ENCODE data around the gene PSD2. TPM values are rescaled to one million over a fixed set of nuclear protein-coding genes. Genes with fewer than 3 reads are reported as not detected.

Gene PSD2
- total RNA-seq (ENCODE audit: insufficient read depth, low replicate concordance), result 0.24 TPM

DNA sequence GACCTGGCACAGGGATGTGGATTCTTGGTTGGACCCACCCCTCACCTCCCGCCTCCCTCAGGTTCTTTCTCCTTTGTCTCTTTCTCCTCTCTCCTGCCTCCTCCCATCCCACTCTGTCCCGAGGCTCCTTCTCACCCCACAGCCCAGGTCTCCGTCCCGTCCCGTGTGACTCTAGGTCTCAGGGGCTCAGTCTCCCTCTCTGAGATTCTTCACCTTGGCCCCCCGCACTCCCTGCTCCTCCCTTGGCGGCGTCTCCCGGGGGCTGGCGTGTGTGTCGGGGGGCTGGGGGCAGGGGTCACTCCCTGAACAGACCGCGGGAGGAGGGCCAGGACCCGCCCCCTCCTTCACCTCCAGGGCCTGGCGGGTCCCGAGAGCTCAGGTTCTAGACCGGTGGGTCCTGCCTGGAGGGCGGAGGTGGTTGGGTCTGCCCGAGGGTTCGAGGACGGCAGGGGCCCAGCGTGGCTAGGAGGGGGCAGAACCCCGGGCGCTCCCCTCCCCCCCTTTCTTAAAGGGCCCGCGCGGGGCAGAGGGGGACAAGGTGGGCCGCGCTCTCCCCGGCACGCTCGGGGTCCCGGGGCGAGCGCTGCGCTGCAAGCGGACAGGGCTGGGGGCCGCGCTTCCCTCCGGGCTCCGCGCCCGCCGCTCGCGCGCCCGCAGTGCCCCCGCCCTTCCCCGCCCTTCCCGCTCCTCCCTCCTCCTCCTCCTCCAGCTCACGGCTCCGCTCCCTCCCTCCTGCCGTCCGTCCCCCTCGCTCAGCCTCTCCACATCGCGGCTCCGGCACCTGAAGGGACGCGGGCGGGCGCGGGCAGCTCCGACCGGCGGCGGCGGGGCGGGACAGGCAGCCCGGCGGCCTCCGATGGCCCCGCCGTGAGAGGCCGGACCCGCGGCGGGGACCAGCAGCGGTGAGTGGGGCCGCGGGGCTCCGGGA, at the start of gene PSD2:
Gene PSD2 (plus strand): TSS at position 735 of the 928 bp plus-strand sequence. CDS start 13,633 bp downstream, outside the sequence.
- peak; percentile 36 for DNase-seq (ENCODE audit: low spot score)

DNA sequence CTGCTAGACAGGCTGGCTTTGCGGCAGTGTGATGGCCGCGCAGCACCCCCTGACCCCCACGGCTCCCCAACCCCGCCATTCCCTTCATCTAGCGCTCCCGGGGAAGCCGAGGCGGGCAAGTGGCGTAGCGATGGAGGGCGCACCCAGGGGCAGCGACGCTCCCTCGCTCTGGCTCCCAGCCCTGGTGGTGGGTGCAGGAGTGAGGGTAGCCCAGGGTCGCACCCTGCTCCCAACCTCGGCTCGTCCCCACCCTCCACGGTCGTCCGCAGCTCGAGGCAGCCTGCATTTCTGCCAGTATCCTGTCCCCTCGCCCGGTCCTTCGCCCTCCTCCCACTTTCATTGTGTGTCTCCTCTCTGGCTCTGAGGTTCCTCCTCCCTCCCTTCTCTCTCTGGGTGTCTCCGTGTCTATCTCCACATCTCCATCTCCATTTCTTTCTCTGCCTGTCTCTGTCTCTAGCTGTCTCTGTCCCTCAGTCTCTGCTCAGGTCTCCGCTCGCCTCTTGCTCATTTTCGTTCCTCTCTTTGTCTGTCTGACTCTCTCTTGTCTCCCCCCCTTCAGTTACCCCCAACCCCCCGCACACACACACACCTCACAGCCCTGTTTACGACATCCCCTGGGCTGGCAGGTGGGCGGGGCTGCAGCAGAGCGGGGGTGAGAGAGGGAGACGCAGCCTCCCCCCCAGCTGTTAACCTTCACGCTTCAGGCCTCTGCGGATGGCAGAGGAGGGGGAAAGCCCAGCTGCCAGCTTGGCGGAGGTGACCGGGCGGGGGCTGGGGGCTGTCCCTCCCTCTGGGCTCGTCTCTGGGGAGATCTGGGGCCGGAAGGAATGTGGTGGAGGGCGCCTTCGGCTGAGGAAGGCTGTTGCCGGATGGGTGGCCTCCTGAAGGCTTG, 48.7 kb upstream of the PSD2 start:
- DNase-seq (ENCODE audit: low spot score), result peak; percentile 45

DNA sequence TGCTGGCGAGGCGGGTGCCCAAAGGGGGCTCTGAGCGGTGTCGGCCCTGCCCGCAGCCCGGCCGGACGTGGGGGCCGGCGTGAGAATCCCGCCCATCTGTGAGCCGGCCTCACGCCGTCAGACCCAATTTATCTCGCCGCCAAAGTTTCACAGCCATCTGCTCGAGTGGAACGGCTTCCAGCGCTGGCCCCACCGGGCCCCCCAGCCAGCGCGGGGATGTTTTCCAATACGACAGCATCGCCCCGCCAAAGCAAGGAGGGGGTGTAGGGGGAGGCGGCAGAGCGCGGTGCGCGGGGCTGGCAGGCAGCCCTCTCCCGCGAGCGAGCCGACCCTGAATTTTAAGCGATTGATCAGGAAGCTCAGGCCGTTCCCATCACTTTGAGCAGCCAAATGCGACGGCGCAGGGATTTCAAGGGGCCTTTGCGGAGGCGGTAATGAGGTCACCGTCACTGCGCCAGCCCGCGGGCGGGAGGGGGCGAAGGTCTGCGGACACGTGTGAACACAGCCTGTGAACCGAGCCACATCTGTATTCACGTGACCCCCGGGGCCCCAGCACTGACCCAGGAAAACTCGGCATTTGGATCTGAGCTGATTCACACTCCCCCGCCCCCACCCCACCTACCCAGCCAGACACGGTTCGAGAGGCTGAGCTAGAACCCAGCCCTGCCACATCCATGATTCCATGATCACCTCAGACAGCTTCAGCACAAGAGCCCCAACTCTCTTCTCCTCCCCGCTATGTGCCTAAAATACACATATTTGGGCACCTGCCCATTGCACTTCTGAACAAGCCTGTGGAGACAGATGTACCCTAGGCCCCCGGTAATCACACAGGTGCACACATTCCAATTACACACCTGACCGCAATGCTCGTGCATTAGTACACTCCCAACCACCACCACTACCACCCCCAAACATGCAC, 47.8 kb upstream of the PSD2 start:
- DNase-seq (ENCODE audit: low spot score), result peak; percentile 50

DNA sequence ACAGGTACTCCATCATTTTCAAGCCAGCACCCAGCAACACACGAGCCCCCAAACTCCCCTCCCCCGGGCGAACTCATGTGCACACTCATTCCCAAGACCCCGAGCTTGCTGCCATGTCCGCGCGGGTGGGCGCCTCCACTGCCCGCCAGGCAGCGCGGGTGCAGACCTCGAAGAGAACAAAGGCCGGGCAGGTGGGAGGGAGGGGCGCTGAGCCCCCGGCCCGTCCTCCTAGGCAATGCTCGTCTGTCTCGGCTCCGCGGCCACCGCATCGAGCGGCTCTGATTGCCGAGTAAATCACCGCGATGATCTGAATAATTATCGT, 47.1 kb upstream of the PSD2 start:
- DNase-seq (ENCODE audit: low spot score), result no peak

DNA sequence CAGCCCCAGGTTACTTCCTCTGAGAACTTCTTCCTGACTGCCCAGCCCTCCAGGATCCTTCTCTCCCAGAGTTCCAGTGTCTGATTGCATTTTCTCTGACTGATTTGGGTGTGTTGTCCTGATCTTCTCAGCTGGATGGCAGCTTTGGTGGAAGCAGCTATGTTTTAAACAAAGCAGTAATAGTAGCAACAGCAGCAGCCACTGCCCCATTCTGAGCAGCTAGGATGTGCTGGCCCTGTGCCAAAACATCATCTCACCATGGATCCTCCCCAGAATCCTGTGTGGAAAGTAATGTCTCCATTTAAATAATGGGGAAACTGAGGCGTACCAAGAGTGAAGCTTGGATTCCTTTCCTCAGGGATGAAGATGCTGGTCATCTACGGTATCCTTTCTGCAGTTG, 46.4 kb upstream of the PSD2 start:
- no peak for DNase-seq (ENCODE audit: low spot score)

DNA sequence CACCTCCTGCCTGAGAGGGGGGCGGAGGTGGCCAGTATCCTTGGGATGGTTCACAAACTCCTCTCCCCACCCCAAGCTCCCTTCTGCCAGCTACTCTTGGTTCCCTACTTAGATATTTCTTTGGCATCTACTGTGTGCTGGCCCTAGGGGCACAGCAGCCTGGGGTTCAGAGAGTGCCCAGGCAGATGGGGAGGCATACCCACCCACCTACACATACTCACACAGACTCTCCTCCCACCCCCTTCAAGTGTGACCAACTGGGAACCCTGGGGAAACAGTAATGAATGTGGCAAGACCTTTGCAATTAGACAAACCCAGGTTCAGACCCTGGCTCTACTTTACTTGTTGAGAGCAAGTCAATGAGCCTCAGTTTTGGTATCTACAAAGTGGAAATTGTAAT, 44.4 kb upstream of the PSD2 start:
- DNase-seq (ENCODE audit: low spot score), result no peak

DNA sequence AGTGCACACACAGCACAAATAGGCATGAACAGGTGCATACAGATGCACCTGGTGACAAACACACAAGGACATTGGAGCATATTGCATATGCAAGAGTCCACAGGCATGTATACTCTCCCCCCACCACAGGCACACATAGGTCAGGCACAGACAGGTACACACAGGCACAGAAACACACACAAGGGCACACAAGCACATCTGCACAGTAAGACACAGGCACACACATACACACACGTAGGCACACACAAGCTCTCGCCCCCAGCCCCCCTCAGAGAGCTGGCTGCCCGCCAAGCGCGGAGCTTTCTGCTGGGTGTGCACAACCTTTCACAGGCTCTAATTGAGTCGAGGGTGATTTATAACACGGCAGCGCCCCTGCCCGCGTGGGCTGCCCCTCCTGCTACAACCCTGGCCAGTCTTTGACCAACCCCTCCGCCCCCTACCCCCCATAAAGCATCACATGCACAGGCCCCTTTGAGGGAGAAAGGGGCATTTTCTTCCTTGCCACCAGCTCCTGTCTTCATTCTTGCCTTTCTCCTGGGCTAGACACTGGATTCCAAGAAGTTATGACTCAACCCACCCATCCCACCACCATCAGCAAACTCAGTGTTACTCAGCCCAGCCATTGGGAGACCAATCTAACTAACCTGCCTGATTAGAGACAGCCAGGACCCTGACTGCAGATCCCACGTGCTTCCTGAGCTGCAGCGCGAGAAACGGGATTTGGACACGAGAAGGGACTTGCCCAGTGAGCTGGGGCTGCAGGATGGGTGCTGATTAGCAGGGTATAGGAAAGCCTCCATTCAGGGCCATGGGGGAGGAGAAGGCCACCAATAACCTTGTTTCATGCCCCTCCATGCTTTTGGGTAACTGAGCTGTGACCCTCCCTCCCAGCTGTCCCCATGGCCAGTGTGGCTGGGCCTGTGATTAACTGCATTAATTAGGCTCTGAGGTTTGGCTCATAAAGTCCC, 42.8 kb upstream of the PSD2 start:
- no peak for DNase-seq (ENCODE audit: low spot score)

DNA sequence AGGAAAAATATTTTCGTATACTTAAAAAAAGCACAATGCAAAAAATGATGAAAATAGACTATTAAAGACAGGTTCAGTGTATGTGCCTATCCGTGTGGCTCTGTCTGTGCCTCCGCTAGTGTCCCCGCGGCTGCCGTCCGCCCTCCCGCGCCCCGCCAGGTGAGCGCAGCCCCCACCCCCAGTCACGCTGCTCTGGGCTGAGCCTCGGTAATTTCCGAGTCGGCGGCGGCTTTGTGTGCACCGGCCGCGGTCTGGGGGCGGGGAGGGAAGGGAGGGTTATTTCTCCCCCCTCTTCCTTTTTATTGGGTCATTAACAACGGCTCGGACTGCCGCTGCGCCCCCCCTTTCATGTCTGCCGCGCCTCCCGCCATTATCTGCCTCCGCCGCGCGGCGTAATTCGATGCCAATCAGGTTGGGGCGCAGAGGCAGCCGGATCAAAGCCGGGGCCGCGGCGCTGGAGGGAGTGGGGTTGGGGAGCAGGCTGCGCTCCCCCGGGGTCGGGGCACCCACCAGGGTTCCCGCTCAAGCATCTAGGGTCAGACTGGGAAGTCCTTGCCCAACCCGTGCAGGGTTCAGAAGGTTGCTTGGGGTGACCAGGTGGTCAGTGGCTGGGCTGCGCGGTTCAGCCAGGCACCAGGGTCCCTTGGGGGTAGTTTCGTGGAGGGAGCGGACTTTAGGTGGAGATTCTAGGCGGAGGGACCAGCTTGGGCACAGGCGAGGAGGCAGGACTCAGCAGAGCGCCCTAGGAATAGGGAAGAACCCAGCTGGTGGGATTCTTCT, 39.5 kb upstream of the PSD2 start:
- no peak for DNase-seq (ENCODE audit: low spot score)

DNA sequence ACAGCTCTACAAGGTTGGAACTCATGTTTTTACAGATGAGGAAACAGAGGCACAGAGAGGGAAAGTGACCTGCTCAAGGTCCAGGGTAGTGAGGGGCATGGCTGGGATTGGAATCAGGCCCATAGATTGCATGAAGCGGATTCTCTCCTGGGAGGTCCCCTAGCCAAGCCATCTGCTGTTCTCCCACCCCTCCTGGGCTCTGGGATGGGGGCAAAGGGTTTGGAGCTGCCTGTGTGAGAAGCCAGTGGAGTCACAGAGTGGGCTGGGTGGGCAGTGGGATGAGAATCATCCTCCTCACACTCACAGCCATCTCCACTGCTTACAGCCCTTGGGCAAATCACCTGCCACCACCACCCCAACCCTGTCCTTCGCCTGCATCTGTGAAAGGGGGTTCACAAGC, 38.6 kb upstream of the PSD2 start:
- no peak for DNase-seq (ENCODE audit: low spot score)

DNA sequence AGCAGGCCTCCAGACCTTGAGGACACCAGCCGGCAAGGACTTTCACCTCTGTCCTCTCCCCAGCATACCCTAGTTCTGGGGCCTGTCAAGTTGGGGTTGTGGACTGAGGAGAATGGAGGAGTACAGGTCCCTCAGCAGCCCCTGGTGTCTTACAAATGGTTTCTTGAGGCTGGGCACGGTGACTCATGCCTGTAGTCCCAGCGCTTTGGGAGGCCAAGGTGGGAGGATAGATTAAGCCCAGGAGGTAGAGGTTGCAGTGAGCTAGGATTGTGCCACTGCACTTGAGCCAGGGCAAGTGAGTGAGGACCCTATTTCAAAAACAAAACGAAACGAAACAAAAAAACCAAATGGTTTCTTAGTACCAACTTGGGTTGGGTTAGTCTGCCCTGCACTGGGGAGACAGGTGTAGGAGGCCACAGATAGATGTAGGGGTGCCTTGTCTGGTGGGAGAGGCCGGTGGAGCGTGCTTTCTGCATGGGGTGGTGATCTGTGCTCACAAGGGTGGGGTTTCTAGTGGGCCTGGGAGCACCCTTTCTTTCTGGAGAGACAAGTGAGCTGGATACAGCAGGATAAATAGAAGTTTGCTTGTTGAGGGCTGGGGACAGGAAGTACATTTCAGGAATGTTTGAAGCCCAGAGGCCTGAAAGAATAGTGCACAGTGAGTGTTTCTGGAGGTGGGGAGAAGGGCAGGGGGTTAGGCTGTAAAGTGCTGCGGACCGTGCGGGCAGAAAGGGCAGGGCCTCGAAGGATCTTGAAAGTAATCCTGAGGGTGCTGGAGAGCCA, 37.7 kb upstream of the PSD2 start:
- DNase-seq (ENCODE audit: low spot score), result no peak

DNA sequence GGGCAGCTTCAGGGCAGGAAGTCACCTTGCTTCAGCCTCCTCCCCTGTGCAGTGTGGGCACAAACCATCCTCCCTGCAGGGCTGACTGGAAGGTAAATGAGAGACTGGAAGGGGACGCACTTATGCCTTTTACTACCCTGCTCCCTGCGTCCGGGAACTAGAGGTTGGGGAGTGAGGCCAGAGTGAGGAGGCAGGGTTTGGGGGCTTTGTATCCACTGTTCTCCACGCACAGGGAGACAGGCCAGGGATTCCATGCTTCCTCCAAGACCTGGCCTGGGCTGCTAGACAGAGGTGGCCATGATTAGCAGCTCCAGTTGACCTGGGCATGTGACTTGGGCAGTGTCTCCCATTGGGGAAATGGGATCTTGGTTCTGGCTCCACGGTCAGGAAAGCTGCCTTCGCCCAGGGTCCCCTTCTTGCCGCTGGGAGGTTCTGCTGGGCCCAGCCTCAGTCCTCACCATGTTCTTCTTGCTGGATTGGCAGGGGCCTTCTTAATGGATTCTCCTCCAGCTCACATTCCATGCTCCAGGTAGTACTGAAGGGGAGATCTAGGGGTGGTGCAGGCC, 37.0 kb upstream of the PSD2 start:
- DNase-seq (ENCODE audit: low spot score), result no peak

DNA sequence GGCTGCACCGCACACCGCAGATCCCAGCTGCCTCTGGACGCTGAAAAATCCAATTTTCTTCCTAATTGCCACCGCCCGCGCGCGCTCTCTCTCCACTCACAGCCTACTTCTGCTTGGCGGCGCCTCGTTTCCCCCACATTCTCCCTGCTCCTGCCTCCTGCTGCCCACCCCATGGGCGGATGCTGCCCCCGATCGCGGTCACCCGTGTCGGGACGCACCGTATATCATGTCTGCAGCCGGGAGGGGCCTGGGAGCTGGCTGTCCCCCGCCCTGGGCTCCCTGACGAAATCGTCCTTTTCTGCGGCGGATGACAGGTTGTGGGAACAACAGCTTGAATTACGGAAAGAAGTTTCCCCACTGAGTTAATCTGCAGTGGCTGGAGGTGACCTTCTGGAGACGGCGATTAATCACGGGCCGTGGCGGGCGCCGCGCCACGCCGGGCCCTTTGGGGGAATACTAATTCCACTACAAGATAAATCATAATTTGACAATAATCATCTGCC, 36.3 kb upstream of the PSD2 start:
- no peak for DNase-seq (ENCODE audit: low spot score)

DNA sequence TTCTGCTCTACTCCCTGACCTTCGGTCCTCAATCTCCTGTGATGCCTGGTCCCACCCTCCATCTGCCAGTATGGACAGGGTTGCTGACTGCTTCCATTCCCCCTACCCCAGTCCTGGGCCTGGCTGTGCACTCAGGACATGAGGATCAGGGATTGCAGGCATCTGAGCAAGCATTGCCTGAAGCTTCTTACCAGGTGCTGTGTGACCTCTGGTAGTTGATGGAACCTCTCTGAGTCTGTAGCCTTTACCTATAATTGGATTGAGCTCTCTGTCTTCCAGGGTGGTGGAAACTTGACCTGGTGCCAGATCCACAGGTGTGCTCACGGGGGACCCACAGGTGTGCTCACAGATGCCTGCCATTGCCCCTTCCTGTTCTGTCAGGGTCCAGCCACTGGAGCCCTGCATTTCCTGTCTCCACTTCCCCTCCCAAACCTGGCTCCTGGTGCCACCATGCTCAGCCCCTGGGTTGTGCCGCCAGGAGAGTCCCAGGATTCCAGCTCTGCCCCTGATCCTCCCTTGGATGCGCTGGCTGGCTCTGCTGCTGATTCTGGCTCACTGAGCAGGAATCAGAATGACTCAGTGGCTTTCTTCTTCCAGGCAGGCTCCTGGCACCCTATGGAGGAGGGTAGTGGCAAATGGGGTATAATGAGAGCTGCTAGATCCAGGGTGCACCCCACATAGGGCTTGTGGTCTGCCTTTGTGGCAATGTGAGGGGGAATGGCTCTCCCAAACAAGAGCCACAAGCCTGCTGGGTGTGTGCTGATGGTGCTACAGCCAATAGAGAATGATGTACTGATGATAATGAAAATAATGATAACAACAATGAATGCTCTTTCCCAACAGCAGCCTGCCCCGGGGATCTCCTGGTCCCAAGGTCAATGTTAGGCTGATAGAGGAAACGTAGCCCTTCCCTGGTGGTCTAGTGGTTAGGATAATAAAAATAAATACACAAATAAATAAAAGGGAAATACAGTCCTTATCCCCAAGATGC, 35.2 kb upstream of the PSD2 start:
- no peak for DNase-seq (ENCODE audit: low spot score)

DNA sequence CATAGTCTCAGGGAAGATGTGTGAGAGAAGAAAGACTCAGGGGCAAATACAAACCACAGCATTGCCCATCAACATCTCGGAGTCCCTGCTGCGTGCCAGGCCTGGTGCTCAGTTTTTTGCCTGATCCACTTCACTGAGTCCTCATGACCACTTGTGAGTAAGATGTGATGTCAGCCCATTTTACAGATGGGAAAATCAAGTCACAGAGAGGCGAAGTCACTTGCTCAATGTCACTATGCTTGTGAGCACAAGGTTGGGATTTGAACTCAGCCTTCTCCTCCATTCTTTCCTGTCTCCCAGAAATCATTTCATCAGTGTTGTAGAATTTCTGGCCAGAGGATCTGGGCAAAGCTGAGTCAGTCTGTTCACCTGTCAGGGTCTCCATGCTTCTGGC, 34.6 kb upstream of the PSD2 start:
- no peak for DNase-seq (ENCODE audit: low spot score)

DNA sequence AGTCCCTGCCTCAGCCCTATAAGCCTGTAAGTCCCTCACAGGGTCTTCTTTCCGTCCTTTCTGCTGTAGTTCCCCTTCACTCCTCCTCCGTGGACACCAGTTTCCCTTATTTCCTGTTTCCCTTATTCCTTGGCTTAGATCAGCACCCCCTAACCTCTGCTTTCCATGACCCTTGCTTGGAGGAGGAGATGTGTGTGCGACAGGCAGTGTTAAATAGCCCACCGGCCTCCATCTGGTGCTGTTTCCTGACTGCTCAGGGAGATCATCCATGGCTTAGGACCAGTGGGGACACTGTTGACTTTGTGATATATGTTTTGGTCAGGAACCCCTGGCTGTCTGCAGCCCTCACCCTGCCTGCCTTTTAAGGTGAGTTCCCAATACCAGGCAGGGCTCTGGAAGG, 34.1 kb upstream of the PSD2 start:
- no peak for DNase-seq (ENCODE audit: low spot score)

DNA sequence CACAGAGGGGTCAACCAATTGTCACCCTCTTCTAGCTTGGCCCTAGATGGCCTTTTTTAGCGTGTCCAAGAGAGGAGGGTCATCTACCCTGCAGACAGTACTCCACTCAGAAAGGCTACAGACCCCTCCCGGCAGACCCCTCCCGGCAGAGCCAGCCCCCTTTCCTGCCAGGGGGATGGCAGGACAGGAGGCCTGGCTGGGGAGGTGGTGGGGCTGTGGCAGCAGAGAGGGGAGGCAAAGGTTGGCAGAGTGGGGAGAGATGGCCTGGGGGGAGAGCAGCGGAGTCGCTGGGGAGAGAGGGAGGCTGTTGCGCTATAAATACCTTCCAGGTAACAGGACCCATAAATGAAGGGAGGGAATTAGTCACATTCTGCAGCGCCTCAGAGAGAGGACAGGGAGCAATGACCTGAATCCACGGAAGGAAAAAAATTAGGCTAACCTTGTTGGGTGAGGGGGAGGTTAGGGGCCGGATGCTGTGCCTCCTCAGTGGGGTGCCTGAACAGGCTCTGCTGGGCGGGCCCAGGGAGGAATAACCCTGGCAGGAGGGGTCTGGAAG, 32.9 kb upstream of the PSD2 start:
- DNase-seq (ENCODE audit: low spot score), result no peak

Measured in umbilical cord (tissue), 2 donors.